AG04449 (cell line): ENCODE results near the gene IKBIP.

Experiments used
- CTCF ChIA-PET: fragments of 350-600 bp; formaldehyde crosslinking; extraction: SDS; loops from one replicate; lab custom pipeline; 2021; ENCODE audit warnings: antibody characterized with exemption; lab: Yijun Ruan, JAX
- POLR2A ChIA-PET: fragments of 400-600, 350-600 bp; formaldehyde crosslinking; extraction: SDS; loops from one replicate; lab custom pipeline; 2020; ENCODE audit warnings: antibody characterized with exemption, inconsistent platforms; lab: Yijun Ruan, JAX
- DNase-seq: peaks from one replicate; pipeline ENCODE4 v3.0.0-alpha.2; 2010; ENCODE audit warnings: low read depth, low spot score
- H3K4me3 ChIP-seq: 2 replicates; pipeline ENCODE4 v1.5.1; 2011; ENCODE audit warnings: low read depth, mild to moderate bottlenecking, control low read depth, low read length
- TF ChIP-seq, protein P1 (sequence below): IDR thresholded peaks from one replicate; pipeline ENCODE4 v1.5.1; 2011; ENCODE audit warnings: mild to moderate bottlenecking, moderate library complexity, low read length, control low read depth, inconsistent platforms; ENCODE audit not compliant: insufficient read depth; ENCODE audit errors: missing control alignments

The IKBIP gene

DNA sequence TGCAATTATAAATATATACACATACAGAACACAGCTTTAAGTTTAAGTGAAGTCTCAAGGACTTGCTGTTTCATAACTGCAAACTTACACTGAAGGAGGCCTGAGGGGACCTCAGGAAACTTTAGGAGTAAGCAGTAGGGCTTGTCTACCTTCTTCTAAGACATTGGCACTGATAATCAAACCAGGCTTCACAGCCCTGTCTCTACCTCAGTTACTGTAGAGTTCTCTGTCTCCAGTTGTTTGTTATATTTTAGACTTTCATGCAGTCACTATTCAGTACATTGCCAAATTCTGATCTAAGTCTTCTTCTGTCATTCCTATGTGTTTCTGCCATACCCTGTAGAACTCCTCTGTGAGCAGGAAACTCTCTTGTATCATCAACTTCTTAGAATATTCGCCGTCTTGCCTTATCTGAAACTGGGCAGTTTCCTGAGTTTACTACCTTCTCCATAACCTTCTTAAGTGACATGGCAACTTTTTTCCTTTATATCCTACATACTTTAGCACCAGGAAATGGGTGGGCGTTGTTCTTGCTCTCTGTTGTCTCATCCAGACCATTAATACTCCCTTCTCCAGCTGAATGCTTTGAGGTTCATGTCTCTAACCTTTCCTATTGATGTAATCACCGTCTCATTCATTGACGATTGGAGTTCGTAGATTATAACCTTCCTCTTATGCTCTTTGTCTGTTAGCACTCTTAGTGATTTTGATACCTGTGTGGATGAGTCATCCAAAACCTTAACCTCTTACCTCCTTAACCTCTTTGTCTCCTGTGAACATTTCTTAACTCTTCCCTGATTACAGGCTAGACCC is 11.9 kb upstream of the IKBIP start:
- CTCF ChIA-PET: interaction anchor here (1.0 to 1.1 kb wide), 4 partner anchors 9 to 342 kb away, joined by 3 to 8 read pairs (median 3); no protein-coding TSS in a partner anchor
- TF ChIP-seq, protein P1, sequence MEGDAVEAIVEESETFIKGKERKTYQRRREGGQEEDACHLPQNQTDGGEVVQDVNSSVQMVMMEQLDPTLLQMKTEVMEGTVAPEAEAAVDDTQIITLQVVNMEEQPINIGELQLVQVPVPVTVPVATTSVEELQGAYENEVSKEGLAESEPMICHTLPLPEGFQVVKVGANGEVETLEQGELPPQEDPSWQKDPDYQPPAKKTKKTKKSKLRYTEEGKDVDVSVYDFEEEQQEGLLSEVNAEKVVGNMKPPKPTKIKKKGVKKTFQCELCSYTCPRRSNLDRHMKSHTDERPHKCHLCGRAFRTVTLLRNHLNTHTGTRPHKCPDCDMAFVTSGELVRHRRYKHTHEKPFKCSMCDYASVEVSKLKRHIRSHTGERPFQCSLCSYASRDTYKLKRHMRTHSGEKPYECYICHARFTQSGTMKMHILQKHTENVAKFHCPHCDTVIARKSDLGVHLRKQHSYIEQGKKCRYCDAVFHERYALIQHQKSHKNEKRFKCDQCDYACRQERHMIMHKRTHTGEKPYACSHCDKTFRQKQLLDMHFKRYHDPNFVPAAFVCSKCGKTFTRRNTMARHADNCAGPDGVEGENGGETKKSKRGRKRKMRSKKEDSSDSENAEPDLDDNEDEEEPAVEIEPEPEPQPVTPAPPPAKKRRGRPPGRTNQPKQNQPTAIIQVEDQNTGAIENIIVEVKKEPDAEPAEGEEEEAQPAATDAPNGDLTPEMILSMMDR: no peak
- DNase-seq: no peak
- no peak overlapping the region for H3K4me3 ChIP-seq
- POLR2A ChIA-PET: no interaction called here

DNA sequence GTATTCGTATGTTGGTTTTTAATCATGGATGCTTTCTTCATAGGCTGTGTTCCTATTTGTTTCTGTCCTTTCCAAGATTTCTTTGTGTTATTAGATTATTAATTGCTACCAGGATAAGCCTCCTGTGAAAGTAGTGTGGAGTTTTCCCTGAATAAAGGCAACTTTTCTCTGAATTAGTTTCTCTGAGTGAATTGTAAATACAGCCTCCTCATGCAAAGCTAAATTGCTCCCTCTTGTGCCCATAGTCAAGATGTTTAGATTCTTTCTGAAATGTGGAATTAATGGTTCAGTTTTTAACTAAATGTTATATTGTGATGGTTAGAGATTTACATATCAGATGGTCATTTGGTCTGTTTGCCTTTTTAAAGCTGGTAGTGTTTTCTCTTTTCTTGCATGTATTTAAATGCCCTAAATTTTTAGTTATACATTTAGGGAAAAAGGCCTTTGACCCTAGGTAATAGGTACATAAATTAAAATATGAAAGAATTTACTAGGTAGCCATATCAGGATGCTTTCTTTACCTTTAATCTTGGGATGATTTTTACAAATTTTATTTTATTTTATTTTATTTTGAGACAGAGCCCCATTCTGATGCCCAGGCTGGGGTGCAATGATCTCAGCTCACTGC is 9.4 kb upstream of the IKBIP start:
- ChIA-PET CTCF (interaction anchor here (0.6 to 7.6 kb wide), 28 partner anchors 9 to 283 kb away, joined by 3 to 89 read pairs (median 3); partner anchors contain the start of genes APAF1 and IKBIP), POLR2A (no interaction called here)
- TF ChIP-seq, protein P1: peak; percentile 42
- H3K4me3 ChIP-seq: no peak overlapping the region
- DNase-seq: no peak

DNA sequence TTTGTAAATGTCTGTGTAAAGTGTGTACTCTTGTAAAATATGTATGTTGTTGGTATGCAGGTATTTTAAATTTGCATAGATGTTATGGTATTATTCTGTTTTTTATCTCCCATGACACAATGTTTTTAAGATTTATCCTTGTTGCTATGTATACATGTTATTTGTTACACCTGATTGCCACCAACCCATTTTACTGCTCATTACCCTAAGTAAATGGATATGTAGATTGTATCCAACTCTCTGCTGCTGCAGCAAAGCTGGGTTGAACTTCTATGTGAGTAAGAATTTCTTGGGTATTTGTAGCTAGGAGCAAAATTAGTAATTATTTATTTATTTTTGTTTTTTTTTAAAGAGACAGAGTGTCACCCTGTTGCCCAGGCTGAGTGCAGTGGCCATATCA is 6.7 kb upstream of the IKBIP start:
- POLR2A ChIA-PET: no interaction called here
- TF ChIP-seq, protein P1: no peak
- DNase-seq: no peak
- no peak overlapping the region for H3K4me3 ChIP-seq
- CTCF ChIA-PET: interaction anchor here (0.8 to 7.6 kb wide), 8 partner anchors 12 to 234 kb away, joined by 3 to 89 read pairs (median 10); no protein-coding TSS in a partner anchor

DNA sequence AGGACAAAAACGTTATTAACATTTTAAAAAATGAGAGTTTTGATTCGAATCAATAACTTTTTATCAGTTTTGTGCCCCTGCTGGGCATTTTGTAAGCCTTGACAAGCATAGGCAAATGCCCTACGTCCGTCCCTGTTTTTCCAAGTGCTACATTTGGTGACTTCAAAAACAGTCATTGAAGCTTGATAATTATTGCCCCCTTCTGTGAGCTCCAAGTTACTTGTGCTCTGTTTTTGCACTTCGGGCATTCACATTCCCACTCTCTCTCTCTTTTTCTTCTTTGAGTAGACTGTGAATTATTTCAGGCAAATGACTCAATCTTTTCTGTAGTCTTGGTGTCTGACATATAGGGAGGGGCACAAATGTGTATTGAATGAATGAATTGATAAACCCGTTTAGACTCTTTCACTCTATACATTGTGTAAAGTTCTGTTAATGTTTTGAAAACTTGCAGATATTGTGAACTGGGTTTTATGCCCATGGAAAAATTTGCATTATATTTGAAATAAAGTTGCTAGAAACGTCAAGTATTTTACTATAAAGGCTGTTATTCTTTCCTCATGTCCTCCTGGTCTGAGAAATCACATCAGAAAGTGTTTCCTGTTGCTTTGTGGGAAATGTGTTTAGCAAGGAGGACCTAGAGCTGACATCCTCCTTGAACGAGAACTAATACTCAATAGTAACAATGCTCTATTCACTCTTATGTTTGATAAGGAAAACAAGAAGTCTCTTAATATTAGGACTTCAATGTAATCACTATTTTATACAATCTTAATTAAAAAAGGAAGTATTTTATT is 1.9 kb upstream of the IKBIP start:
- no peak for DNase-seq

DNA sequence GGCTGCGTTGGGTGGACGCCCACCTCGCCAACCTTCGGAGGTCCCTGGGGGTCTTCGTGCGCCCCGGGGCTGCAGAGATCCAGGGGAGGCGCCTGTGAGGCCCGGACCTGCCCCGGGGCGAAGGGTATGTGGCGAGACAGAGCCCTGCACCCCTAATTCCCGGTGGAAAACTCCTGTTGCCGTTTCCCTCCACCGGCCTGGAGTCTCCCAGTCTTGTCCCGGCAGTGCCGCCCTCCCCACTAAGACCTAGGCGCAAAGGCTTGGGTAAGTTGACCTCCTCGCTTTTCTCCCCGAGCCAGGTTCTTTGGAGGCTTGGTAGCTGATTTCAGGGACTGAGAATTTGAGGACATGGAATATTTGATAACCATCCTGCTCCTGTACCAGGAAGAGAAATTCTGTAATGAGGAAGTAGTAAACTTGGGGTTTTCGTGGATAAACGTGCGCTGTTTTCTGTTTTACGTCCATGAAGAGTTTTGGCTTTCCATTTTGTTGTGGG is 1.0 kb upstream of the IKBIP start:
- ChIA-PET POLR2A (no interaction called here), CTCF (interaction anchor here (0.9 to 1.6 kb wide), 4 partner anchors 17 to 221 kb away, joined by 3 to 9 read pairs (median 4); no protein-coding TSS in a partner anchor)
- H3K4me3 ChIP-seq: peak overlapping the region; percentile 92
- DNase-seq: no peak
- TF ChIP-seq, protein P1: no peak

More for the DNA sequence above, 1.9 kb upstream of the IKBIP start:
- ChIA-PET CTCF (interaction anchor here (0.9 to 1.6 kb wide), 5 partner anchors 16 to 229 kb away, joined by 3 to 9 read pairs (median 4); no protein-coding TSS in a partner anchor), POLR2A (interaction anchor here (0.6 kb wide), 1 partner anchor 15 kb away, joined by 3 read pairs; no protein-coding TSS in a partner anchor)
- TF ChIP-seq, protein P1: no peak
- peak overlapping the region; percentile 92 for H3K4me3 ChIP-seq
